MG63 (cell line): ENCODE results near the gene MAMSTR. TPM values are rescaled to one million over a fixed set of nuclear protein-coding genes. Genes with fewer than 3 reads are reported as not detected.
"Not testable (repeated sequence)": the region's sequence is repeated elsewhere in the genome, so short reads cannot be mapped to it uniquely, and the experiment has no call there.

ENCODE experiments used
- DNase-seq: peaks from one replicate; pipeline ENCODE4 v3.0.0-alpha.2; 2020
- H3K27me3 ChIP-seq: fragments of 250-450 bp; sonication (Bioruptor Pico); 2 replicates; pipeline ENCODE4 v1.5.1; 2020; ENCODE audit warnings: mild to moderate bottlenecking, moderate library complexity
- H3K36me3 ChIP-seq: fragments of 250-450 bp; sonication (Bioruptor Pico); 2 replicates; pipeline ENCODE4 v1.5.1; 2020; ENCODE audit warnings: mild to moderate bottlenecking, moderate library complexity
- H3K4me3 ChIP-seq: fragments of 250-450 bp; sonication (Bioruptor Pico); 2 replicates; pipeline ENCODE4 v1.5.1; 2020; ENCODE audit warnings: mild to moderate bottlenecking, moderate library complexity
- H3K9me3 ChIP-seq: fragments of 250-450 bp; sonication (Bioruptor Pico); 2 replicates; pipeline ENCODE4 v1.5.1; 2020; ENCODE audit warnings: mild to moderate bottlenecking, moderate library complexity
- total RNA-seq: library from RNA; depleted of rRNA; stranded (reverse); fragments of >200 nt; shearing (Covaris generic); gene quantifications from 2 replicates; pipeline ENCODE4 v1.2.3, GENCODE V29; 2014; ENCODE audit warnings: low replicate concordance

Gene MAMSTR
- total RNA-seq, 1 experiment from 2014 or later, result 0.79 TPM

DNA sequence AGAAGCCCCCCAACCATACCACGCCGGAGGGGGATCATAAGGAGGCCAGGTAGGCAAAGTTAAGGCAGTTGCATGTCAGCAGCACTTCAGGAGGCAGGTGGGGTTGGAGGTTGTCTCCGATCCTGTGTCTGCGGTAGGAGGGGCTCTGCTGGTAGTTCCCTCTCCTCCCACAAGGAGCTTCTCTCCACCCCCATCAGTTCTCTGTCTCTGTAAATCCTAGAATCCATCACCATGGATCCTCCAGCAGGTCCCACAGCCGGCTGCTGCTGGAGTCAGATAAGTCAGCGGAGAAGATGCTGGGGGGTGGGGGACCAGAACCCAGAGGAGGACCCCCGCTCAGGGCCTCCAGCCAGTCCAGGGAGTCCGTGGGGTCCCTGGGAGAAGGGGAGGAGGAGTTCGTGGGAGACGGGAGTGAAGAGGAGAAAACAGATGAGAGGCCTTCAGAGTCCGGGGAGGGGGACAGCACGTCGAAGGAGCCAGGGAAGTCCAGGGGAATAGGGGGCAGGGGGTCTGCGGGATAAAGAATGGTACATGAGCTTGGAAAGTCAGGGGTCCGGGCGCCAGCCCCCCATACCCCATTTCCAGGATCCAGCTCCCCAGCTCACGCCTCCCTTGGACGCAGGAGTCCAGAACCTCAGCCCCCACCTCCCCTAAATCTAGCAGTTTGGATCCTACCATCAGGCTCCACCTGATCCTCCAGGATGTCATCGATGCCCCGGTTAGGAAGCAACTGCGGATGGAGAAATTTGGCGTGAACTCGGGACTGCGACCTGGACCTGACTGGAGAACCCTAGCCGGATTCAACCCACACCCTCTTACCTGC, 6.3 kb downstream of the MAMSTR start:
- H3K27me3 ChIP-seq, result no peaks in the 10 kb centered on the region
- H3K4me3 ChIP-seq, result peak overlapping the region; percentile 64
- no peak for DNase-seq
- no peaks in the 10 kb centered on the region for H3K9me3 ChIP-seq
- H3K36me3 ChIP-seq, result no peaks in the 10 kb centered on the region

DNA sequence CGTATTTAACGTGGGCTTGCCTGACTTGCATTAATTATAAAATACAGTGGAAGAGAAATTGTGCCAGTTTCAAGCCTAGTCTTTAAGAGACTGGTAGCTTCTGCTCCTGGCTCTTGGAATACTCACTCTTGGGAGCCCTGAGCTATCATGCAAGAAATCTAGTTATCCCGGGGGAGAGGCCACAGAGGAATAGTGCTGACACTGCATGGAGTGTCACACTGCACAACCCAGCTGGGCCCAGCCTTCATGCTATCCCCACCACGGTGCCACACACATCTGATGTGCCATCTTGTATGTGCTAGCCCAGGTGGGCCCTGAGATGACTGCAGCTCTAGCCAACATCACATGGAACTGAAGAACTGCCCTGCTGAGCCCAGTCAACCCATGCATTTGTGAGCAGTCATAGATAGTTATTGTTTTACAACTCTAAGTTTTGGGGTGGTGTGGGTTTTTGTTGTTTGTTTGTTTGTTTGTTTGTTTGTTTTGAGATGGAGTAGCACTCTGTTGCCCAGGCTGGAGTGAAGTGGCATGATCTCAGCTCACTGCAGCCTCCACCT, 8.3 kb downstream of the MAMSTR start:
- H3K4me3 ChIP-seq, result no peak overlapping the region
- no peak for DNase-seq
- H3K9me3 ChIP-seq, result no peaks in the 10 kb centered on the region
- no peaks in the 10 kb centered on the region for H3K36me3 ChIP-seq
- no peaks in the 10 kb centered on the region for H3K27me3 ChIP-seq

DNA sequence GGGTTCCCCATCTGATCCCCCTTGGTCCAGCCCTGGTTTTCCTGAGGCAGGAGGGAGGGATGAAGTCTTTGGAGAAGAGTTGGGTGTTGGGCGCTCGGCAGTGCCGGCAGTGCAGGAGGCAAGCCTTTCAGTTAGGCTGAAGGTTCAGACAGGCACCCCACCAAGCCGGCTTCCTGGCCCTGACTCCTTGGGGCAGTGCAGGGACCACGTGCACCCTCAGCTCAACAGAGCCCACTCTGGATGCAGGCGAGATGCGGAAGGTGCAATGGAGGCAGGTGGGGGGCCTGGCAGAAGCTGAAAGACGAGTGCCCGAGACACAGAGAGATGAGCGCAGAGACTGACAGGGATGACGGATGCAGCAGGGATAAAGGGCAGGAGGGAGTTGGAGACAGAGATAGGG, 11.1 kb downstream of the MAMSTR start:
- Histone ChIP-seq H3K36me3 (no peaks in the 10 kb centered on the region), H3K4me3 (no peak overlapping the region), H3K9me3 (no peaks in the 10 kb centered on the region), H3K27me3 (no peaks in the 10 kb centered on the region)
- DNase-seq, result no peak

DNA sequence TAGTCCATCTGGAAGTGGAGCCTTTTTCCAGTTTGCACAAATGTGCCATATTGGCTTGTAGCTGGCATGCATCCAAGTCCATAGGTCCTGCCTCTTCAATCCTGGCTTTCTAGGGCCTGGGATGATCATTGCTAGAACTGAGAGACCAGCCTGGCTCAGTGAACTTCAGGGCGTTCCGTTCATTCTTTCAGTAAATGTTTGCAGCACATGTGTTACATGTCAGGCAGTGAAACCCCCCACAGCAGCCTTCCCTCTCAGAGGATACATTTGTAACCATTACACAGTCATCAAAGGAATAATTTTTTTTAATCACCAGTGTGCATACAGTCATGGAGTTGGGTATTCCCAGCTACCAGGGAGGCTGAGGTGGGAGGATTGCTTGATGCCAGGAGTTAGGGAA, 14.1 kb downstream of the MAMSTR start:
- DNase-seq, result no peak
- H3K4me3 ChIP-seq, result no peak overlapping the region
- H3K27me3 ChIP-seq, result no peaks in the 10 kb centered on the region
- no peaks in the 10 kb centered on the region for H3K36me3 ChIP-seq
- H3K9me3 ChIP-seq, result no peaks in the 10 kb centered on the region

DNA sequence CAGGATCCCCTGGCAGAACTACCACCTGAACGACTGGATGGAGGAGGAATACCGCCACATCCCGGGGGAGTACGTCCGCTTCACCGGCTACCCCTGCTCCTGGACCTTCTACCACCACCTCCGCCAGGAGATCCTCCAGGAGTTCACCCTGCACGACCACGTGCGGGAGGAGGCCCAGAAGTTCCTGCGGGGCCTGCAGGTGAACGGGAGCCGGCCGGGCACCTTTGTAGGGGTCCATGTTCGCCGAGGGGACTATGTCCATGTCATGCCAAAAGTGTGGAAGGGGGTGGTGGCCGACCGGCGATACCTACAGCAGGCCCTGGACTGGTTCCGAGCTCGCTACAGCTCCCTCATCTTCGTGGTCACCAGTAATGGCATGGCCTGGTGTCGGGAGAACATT, 16.2 kb downstream of the MAMSTR start:
- H3K27me3 ChIP-seq, result no peaks in the 10 kb centered on the region
- H3K36me3 ChIP-seq, result no peaks in the 10 kb centered on the region
- 0 out of 2 replicates have a peak, but pooled peaks cover 2% of the 10 kb centered on the region for H3K9me3 ChIP-seq
- no peak for DNase-seq
- H3K4me3 ChIP-seq, result no peak overlapping the region

DNA sequence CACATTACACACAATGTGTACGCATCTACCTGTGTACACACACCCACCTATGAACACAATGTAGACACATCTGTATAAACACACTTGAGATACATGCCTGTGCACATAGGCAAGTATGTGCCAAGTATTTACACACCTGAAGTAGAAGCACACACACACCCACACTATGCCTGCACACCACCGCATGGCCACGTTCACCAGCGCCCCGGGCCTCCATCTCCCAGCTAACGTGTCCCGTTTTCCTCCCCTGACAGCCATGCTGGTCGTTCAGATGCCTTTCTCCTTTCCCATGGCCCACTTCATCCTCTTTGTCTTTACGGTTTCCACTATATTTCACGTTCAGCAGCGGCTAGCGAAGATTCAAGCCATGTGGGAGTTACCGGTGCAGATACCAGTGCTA, 16.8 kb downstream of the MAMSTR start:
- Histone ChIP-seq H3K36me3 (no peaks in the 10 kb centered on the region), H3K4me3 (no peak overlapping the region), H3K27me3 (no peaks in the 10 kb centered on the region), H3K9me3 (0 out of 2 replicates have a peak, but pooled peaks cover 2% of the 10 kb centered on the region)
- no peak for DNase-seq

DNA sequence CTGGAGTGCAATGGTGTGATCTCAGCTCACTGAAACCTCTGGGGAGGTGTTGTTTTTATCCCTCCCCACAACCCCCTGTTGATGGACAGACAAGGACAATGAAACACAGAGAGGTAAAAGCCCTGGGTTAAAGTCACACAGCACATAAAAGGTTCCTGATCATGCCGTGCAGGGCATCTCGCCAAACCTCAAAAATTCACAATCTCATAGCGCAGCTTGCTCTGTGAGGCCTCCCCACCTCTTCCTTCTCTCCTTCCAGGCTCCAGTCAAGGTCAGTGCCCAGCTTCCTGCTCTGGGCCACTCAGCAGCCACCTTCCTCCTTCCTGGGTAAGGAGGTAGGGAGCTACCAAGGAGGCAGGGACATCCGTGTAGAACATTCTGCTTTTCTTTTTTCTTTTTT, 21.5 kb downstream of the MAMSTR start:
- no peak overlapping the region for H3K4me3 ChIP-seq
- 0 out of 2 replicates have a peak, but pooled peaks cover 2% of the 10 kb centered on the region for H3K9me3 ChIP-seq
- DNase-seq, result peak; percentile 60
- no peaks in the 10 kb centered on the region for H3K27me3 ChIP-seq
- no peaks in the 10 kb centered on the region for H3K36me3 ChIP-seq

DNA sequence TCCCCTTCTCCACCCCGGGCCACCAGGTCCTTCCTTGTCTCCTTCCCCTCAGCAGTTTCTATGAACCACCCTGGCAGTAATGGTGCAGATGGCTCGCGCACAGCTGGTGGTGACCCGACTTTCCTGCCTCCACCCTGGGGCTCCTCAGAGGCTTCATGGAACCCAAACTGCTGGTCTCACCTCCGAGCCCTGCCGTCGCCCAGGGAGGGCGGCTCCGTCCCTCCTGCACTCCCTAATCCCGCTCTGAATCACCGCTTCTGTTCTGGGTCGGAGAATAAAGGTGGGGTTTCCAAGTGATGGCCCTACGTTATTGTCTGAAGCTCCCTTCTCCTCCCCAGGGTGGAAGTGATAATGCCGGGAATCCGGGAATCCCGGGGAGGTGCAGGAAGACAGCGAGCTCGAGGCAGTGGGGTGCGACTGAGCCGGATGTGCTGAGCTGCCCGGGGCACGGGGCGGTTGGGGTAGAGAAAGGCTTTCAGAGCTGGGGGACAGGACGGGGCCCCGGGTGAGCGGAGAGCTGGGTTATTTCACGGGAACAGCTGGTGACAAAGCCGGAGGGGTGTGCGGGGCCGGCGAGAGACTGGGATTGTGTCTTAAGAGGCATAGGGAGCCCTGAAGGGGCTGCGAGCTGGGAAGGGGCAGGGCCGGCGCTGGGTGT, 23.0 kb downstream of the MAMSTR start:
- H3K9me3 ChIP-seq, result 0 out of 2 replicates have a peak, but pooled peaks cover 2% of the 10 kb centered on the region
- no peaks in the 10 kb centered on the region for H3K36me3 ChIP-seq
- DNase-seq, result no peak
- H3K27me3 ChIP-seq, result no peaks in the 10 kb centered on the region
- H3K4me3 ChIP-seq, result no peak overlapping the region

DNA sequence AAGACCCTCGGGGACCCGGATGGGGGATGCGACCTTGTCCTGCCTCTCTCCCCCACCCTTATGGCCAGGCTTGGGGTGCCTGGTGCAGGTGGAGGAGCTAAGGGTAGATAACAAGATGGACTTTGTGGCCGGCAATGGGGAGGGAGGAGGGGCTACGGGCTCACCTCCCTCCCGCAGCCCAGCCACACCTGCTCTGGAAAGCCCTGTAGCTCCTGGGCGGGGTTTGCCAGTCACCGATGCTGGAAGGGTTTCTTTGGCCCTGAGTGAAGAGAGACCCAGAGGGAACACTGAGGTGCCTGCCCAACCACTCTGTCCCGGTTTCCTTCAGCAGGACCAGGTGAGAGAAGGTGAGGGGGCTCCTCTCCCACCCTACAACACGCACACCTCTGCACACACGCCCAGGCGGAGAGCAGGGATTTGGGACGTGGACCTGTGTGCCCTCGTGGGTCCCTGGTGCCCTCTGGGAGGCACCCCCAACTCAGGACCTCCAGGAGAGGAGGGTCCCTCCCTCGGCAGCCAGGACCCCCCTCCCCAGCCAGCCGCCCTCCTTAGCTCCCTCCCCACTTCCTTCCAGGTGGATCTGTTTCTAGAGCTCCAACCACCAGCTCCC, 23.7 kb downstream of the MAMSTR start, which contains the start of gene FUT2:
Gene FUT2 (plus strand): TSS at position 229 of the 610 bp plus-strand sequence. CDS start 6,986 bp downstream, outside the sequence.
- 0 out of 2 replicates have a peak, but pooled peaks cover 2% of the 10 kb centered on the region for H3K9me3 ChIP-seq
- no peak within 1 kb of the TSS for H3K4me3 ChIP-seq
- no peak for DNase-seq
- no peaks in the 10 kb centered on the region for H3K27me3 ChIP-seq
- H3K36me3 ChIP-seq, result no peaks in the 10 kb centered on the region

DNA sequence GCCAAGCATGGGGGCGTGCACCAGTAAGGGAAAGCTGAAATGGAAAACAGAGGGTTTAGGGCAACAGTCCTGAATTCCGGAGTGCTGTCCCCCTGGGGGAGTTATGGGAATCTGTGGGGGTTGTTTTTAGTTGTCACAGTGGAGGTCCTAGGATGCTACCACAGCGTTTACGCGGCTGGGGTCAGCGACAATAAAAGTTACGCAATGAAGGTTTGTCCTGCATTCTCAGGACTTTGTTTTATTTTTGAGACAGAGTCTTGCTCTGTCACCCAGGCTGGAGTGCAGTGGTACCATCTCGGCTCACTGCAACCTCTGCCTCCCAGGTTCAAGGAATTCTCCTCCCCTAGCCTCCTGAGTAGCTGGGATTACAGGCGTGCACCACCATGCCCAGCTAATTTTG, 25.9 kb downstream of the MAMSTR start:
- H3K9me3 ChIP-seq, H3K4me3 ChIP-seq, H3K27me3 ChIP-seq, H3K36me3 ChIP-seq, DNase-seq: not testable (repeated sequence)

DNA sequence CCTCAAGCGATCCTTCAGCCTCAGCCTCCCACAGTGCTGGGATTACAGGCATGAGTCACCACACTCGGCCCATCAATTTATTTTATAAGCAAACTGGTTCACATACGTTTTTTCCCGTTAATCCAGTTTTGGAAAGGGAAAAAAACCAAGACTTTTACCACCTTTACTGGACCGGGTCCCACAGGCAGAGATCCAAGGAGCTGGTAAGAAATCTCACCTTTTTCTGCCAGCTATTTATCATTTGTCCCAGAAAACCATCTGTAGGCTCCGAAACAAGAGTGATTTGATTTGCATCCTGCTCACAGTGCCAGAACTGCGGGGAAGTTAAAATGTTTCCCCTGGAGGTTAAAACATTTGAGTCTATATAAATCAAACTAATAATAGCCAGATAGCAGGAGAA, 30.1 kb downstream of the MAMSTR start:
- H3K36me3 ChIP-seq, result no peaks in the 10 kb centered on the region
- H3K9me3 ChIP-seq, result no peaks in the 10 kb centered on the region

DNA sequence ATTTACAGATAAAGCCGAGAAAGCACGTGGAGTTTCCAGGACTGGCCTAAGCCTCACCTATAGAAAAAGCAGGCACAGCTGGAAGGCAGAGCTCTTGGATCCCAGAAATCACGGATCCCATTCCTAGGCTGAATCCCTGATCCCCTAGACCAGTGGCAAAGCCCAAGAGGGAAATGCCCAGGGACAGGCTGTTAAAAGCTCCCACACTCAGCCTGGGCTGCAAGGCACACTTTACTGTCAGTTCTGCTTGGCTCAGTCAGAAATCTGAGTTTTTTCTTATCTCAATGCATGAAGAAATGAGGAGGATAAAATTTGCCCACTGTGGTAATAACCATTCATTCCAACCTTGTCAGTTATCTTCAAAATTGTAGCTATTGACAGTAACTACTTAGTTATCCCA, 31.7 kb downstream of the MAMSTR start:
- H3K36me3 ChIP-seq, result no peaks in the 10 kb centered on the region
- no peak overlapping the region for H3K4me3 ChIP-seq
- H3K9me3 ChIP-seq, result no peaks in the 10 kb centered on the region
- no peak for DNase-seq
- no peaks in the 10 kb centered on the region for H3K27me3 ChIP-seq

More for the DNA sequence above, 30.1 kb downstream of the MAMSTR start:
- no peaks in the 10 kb centered on the region for H3K27me3 ChIP-seq
- no peak overlapping the region for H3K4me3 ChIP-seq
- DNase-seq, result no peak

DNA sequence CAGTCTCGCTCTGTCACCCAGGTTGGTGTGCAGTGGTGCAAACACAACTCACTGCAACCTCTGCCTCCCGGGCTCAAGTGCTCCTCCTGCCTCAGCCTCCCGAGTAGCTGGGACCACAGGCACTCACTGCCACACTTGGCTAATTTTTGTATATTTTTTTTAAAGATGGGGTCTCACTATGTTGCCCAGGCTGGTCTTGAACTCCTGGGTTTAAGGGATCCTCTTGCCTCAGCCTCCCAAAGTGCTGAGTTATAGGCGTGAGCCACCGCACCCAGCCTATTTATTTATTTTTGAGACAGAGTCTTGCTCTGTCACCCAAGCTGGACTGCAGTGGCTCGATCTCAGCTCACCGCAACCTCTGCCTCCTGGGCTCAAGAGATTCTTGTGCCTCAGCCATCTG, 32.9 kb downstream of the MAMSTR start:
- DNase-seq, H3K27me3 ChIP-seq, H3K4me3 ChIP-seq, H3K9me3 ChIP-seq, H3K36me3 ChIP-seq: not testable (repeated sequence)

DNA sequence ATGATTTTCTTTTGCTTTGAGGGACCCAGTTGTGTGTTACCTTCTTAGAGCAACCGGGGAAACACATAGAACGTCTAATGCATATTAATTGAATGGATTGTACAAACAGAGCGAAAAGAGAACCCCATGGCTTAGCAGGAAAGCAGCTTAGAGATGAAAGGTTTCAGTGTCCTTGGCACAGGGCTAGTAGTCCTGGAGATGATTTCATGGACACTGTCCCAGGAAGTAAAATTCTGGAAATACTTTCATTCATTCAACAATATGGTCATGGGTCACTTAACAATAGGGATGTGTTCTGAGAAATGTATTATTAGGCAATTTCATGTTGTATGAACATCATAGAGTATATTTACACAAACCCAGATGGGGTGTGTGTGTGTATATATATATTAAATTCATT, 33.4 kb downstream of the MAMSTR start:
- Histone ChIP-seq H3K36me3 (no peaks in the 10 kb centered on the region), H3K4me3 (no peak overlapping the region), H3K27me3 (no peaks in the 10 kb centered on the region), H3K9me3 (no peaks in the 10 kb centered on the region)
- no peak for DNase-seq

DNA sequence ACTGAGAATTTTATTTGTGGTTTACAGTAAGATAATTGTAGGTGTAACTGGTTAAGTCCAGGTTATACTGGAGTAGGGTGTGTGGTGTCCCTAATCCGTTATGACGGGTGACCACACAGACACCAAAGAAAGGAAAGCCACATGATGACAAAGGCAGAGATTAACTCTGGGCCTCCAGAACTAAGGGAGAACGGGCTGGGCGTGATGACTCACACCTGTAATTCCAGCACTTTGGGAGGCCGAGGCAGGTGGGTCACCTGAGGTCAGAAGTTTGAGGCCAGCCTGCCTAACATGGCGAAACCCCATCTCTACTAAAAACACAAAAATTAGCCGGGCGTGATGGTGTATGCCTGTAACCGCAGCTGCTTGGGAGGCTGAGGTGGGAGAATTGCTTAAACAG, 33.9 kb downstream of the MAMSTR start:
- DNase-seq, result no peak
- Histone ChIP-seq H3K4me3 (no peak overlapping the region), H3K27me3 (no peaks in the 10 kb centered on the region), H3K9me3 (no peaks in the 10 kb centered on the region), H3K36me3 (no peaks in the 10 kb centered on the region)

DNA sequence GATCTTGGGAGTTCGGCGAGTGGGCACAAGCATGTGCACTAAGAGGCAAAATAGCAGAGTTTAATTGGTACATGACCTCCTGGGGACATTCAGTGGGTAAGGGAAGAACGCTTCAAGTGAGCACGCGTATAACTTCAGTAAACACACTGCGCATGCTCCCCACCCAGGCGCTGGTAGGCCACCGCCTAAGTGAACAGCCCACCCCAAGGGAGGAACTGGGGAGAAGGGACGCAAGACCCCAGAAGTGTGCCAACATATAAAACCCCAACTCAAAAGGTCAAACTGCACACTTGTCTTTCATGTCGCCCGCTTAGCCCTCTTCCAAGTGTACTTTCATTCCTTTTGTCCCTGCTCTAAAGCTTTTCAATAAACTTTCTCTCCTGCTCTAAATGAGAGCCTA, 36.2 kb downstream of the MAMSTR start:
- H3K9me3 ChIP-seq, result no peaks in the 10 kb centered on the region
- no peaks in the 10 kb centered on the region for H3K36me3 ChIP-seq
- DNase-seq, result no peak
- no peaks in the 10 kb centered on the region for H3K27me3 ChIP-seq
- no peak overlapping the region for H3K4me3 ChIP-seq

DNA sequence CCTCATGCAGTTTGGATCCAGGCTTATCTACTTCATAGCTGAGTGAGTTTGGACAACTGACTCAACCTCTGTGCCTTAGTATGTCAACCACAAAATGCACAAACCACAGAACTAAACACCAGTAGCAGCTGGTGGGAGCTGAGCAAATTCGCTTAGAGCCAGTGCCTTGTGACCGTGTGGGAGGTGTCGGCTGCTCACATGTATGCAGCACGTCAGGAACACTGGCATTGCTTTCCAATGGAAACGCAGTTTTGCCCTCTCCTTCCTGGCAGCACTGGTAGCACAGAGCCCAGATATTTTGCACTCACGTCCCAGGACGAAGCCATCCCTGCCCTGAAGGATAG, 38.4 kb downstream of the MAMSTR start:
- H3K4me3 ChIP-seq, result no peak overlapping the region
- peak; percentile 46 for DNase-seq
- H3K36me3 ChIP-seq, result no peaks in the 10 kb centered on the region
- no peaks in the 10 kb centered on the region for H3K9me3 ChIP-seq
- H3K27me3 ChIP-seq, result no peaks in the 10 kb centered on the region
